ENCODE results near the gene EFEMP2. TPM values are rescaled to one million over a fixed set of nuclear protein-coding genes. Genes with fewer than 3 reads are reported as not detected.

Gene EFEMP2
- total and polyA plus RNA-seq, 10 of the 15 experiments (the other 5 are each of a cell fraction or from before 2014, with no cell fraction given): 0.24 to 13.2 (median 1.3) TPM; not detected in 1

GRCh38 chr11:65857500-65857852 is 15.1 kb downstream of the EFEMP2 start:
- intact Hi-C loops (cut with micrococcal nuclease; ENCODE audit: unreplicated experiment) (loop anchor here (5.0 kb wide), 1 partner anchor 195 kb away; the partner anchor contains the start of gene SF3B2), in situ Hi-C loops (cut with MboI) (loop anchor here (25.0 kb wide), 1 partner anchor 1620 kb away; the partner anchor contains the start of genes DNAJC4, FKBP2, NUDT22 and PPP1R14B)
- POLR2A ChIA-PET: interaction anchor here (0.7 to 5.6 kb wide), 4 partner anchors 25 to 455 kb away, joined by 3 to 155 read pairs (median 10); partner anchors contain the start of genes CCDC85B, FIBP, RNASEH2C and SNX32
- TF ChIP-seq EGR1 (IDR thresholded peaks at IDR 0.05; ENCODE audit: borderline replicate concordance in 1 of 2, low read depth in 2 of 2, low read length in 2 of 2) (peak in 1 of 2 experiments; percentile 45; a peak in 1 of 3 replicates), POU2F2 (IDR thresholded peaks at IDR 0.05; ENCODE audit: borderline replicate concordance, low read depth, low read length) (0 out of 3 replicates have a peak, but pooled peaks have one; percentile 22), STAT1 (conservative IDR thresholded peaks at IDR 0.05) (no peak)
- Histone ChIP-seq H4K20me1 (ENCODE audit: control insufficient read depth, insufficient read depth) (peaks cover 24% of the 10 kb centered on the region), H3K79me2 (ENCODE audit: control insufficient read depth, insufficient read depth, low read length) (peaks cover 65% of the 10 kb centered on the region), H3K4me2 (ENCODE audit: control insufficient read depth, insufficient read depth) (peak overlapping the region; percentile 94), H3K4me3 (peak overlapping the region; percentile 93), H3K36me3 (ENCODE audit: control insufficient read depth in 2 of 2, insufficient read depth in 2 of 2, low read length in 1 of 2) (peaks cover 28 to 36% of the 10 kb centered on the region in 2 experiments; a peak in 3 of 4 replicates), H3K27me3 (replicated peaks in 1 of 2; ENCODE audit: control insufficient read depth in 2 of 2, insufficient read depth in 2 of 2, low read length in 1 of 2) (no peaks in the 10 kb centered on the region), H2AFZ (ENCODE audit: control insufficient read depth, low read depth, low read length) (no peak overlapping the region), H3K9me3 (replicated peaks; ENCODE audit: control insufficient read depth, insufficient read depth, low read length) (no peaks in the 10 kb centered on the region; the same call in 2 of the 3 replicates), H3K9ac (ENCODE audit: control insufficient read depth, insufficient read depth, low read length) (peak overlapping the region; percentile 92), H3K4me1 (ENCODE audit: control insufficient read depth, insufficient read depth, low read length) (peaks cover 21% of the 10 kb centered on the region), H3K27ac (ENCODE audit: control insufficient read depth, insufficient read depth) (peak overlapping the region; percentile 100)
- CTCF ChIA-PET: interaction anchor here (5.7 kb wide), 1 partner anchor 31 kb away, joined by 146 read pairs; the partner anchor contains the start of genes CCDC85B and FIBP
- RAD21 ChIA-PET (ENCODE audit: unreplicated experiment): interaction anchor here (5.0 kb wide), 1 partner anchor 33 kb away, joined by 76 read pairs; the partner anchor contains the start of genes CCDC85B and FIBP
- no peak for DNase-seq (ENCODE audit: low read depth, low spot score)
- SMC1A ChIA-PET (ENCODE audit: uncharacterized antibody, unreplicated experiment): interaction anchor here (2.8 to 4.3 kb wide), 2 partner anchors 16 to 32 kb away, joined by 13 to 52 read pairs; partner anchors contain the start of genes CCDC85B and FIBP
- BruUV-seq (replicated peaks): no TSS peak
- WGBS (ENCODE audit: insufficient coverage, insufficient replicate concordance, low lambda C conversion rate, missing lambda C conversion rate): 4% methylated on average over 20 of the region's 49 CpGs
- ATAC-seq: no peak
- no peak for FAIRE-seq

Measured in GM12878 (cell line).